Mesothelial cell of epicardium (in vitro differentiated cells): ENCODE data around the gene ITPR2. TPM values are rescaled to one million over a fixed set of nuclear protein-coding genes. Genes with fewer than 3 reads are reported as not detected.

Source experiments
- DNase-seq, 2 experiments: peaks; one replicate each; pipeline ENCODE4 v3.0.0; 2021; ENCODE audit warnings: low spot score in 2 of 2; ENCODE audit not compliant: unreplicated experiment in 2 of 2
- H3K27ac Mint-ChIP-seq: 2 replicates; pipeline ENCODE4 v1.8.0; 2021; ENCODE audit warnings: mixed read lengths
- H3K27me3 Mint-ChIP-seq: 2 replicates; pipeline ENCODE4 v1.8.0; 2021; ENCODE audit warnings: low read depth, mixed read lengths
- H3K36me3 Mint-ChIP-seq: 2 replicates; pipeline ENCODE4 v1.8.0; 2021; ENCODE audit warnings: mixed read lengths
- H3K4me1 Mint-ChIP-seq: 2 replicates; pipeline ENCODE4 v1.8.0; 2021; ENCODE audit warnings: mixed read lengths
- H3K4me3 Mint-ChIP-seq: 2 replicates; pipeline ENCODE4 v1.8.0; 2021; ENCODE audit warnings: mild to moderate bottlenecking, moderate library complexity, mixed read lengths
- H3K9me3 Mint-ChIP-seq: 2 replicates; pipeline ENCODE4 v1.8.0; 2021; ENCODE audit warnings: mixed read lengths
- CTCF ChIP-seq: fragments of 200-600 bp; sonication (generic); IDR thresholded peaks from one replicate; pipeline ENCODE4 v1.5.0; 2021; ENCODE audit warnings: antibody characterized with exemption; ENCODE audit not compliant: unreplicated experiment
- total RNA-seq: library from RNA; stranded (reverse); gene quantifications from 3 replicates; pipeline ENCODE4 v1.2.1, GENCODE V29; 2021

The ITPR2 gene
- total RNA-seq, 1 donor from 2014 or later = 62.3 TPM

- DNase-seq = no peak
- Mint-ChIP-seq H3K36me3 (peaks cover 16% of the 10 kb centered on the region), H3K4me3 (no peak overlapping the region), H3K27me3 (no peaks in the 10 kb centered on the region), H3K9me3 (peaks cover 17% of the 10 kb centered on the region), H3K27ac (no peak overlapping the region), H3K4me1 (peaks cover 23% of the 10 kb centered on the region)
- TF ChIP-seq CTCF = no peak
Measured at GRCh38 chr12:26737487-26738030, 95.4 kb downstream of the ITPR2 start.

GRCh38 chr12:26736563-26737486 is 96.2 kb downstream of the ITPR2 start:
- Mint-ChIP-seq H3K9me3 (peaks cover 17% of the 10 kb centered on the region), H3K27me3 (no peaks in the 10 kb centered on the region), H3K27ac (no peak overlapping the region), H3K4me3 (no peak overlapping the region), H3K4me1 (peaks cover 26% of the 10 kb centered on the region), H3K36me3 (peaks cover 16% of the 10 kb centered on the region)
- DNase-seq = no peak
- TF ChIP-seq CTCF = no peak

- no peak for TF ChIP-seq CTCF
- H3K4me1 Mint-ChIP-seq = peaks cover 15% of the 10 kb centered on the region
- H3K27ac Mint-ChIP-seq = no peak overlapping the region
- DNase-seq = no peak
- no peak overlapping the region for H3K4me3 Mint-ChIP-seq
- no peaks in the 10 kb centered on the region for H3K27me3 Mint-ChIP-seq
- H3K36me3 Mint-ChIP-seq = peaks cover 16% of the 10 kb centered on the region
- H3K9me3 Mint-ChIP-seq = peaks cover 17% of the 10 kb centered on the region
Measured at GRCh38 chr12:26735249-26735639, 97.8 kb downstream of the ITPR2 start.

GRCh38 chr12:26734510-26735248 is 98.3 kb downstream of the ITPR2 start:
- DNase-seq = no peak
- no peaks in the 10 kb centered on the region for H3K27me3 Mint-ChIP-seq
- H3K4me1 Mint-ChIP-seq = peaks cover 13% of the 10 kb centered on the region
- no peak for TF ChIP-seq CTCF
- no peak overlapping the region for H3K4me3 Mint-ChIP-seq
- H3K36me3 Mint-ChIP-seq = peaks cover 16% of the 10 kb centered on the region
- H3K27ac Mint-ChIP-seq = no peak overlapping the region
- peaks cover 18% of the 10 kb centered on the region for H3K9me3 Mint-ChIP-seq

GRCh38 chr12:26732005-26732908 is 100.7 kb downstream of the ITPR2 start:
- Mint-ChIP-seq H3K27me3 (no peaks in the 10 kb centered on the region), H3K4me3 (no peak overlapping the region), H3K36me3 (peaks cover 1% of the 10 kb centered on the region), H3K27ac (no peak overlapping the region), H3K4me1 (peaks cover 25% of the 10 kb centered on the region), H3K9me3 (peaks cover 10% of the 10 kb centered on the region)
- TF ChIP-seq CTCF = no peak
- no peak for DNase-seq
